Lung (tissue), 12 donors: ENCODE measurements around the gene TSR3. TPM values are rescaled to one million over a fixed set of nuclear protein-coding genes. Genes with fewer than 3 reads are reported as not detected.

ENCODE experiments used
- ATAC-seq: fragments of 200-7000 bp; cut with Tn5 transposase; one replicate; pipeline ENCODE4 v1.9.1; 2020; ENCODE audit warnings: moderate number of reproducible peaks; ENCODE audit not compliant: insufficient read depth, low FRiP score
- DNase-seq, 3 donors: peaks; one replicate each; pipeline ENCODE4 v3.0.0-alpha.2; 2013 to 2017
- H3K27ac ChIP-seq, 2 donors: one replicate each; pipeline ENCODE4 v1.5.1; 2013; ENCODE audit warnings: mild to moderate bottlenecking in 2 of 2, moderate library complexity in 2 of 2, control low read depth in 1 of 2, inconsistent platforms in 1 of 2, low read depth in 1 of 2, low read length in 1 of 2
- H3K27me3 ChIP-seq, 3 donors: one replicate each; pipeline ENCODE4 v1.5.1; 2013; ENCODE audit warnings: low read length in 2 of 3; ENCODE audit not compliant: control insufficient read depth in 3 of 3, insufficient read depth in 3 of 3
- H3K36me3 ChIP-seq, 4 donors: one replicate each; pipeline ENCODE4 v1.5.1; 2013; ENCODE audit warnings: low read length in 4 of 4, mild to moderate bottlenecking in 1 of 4, moderate library complexity in 1 of 4; ENCODE audit not compliant: control insufficient read depth in 4 of 4, insufficient read depth in 4 of 4
- H3K4me1 ChIP-seq, 5 donors: one replicate each; pipeline ENCODE4 v1.5.1; 2013; ENCODE audit warnings: low read length in 5 of 5, mild to moderate bottlenecking in 2 of 5, moderate library complexity in 1 of 5; ENCODE audit not compliant: control insufficient read depth in 5 of 5, insufficient read depth in 5 of 5
- H3K4me3 ChIP-seq: one replicate; pipeline ENCODE4 v1.5.1; 2013; ENCODE audit warnings: mild to moderate bottlenecking, control low read depth, moderate library complexity
- H3K9ac ChIP-seq, 2 donors: one replicate each; pipeline ENCODE4 v1.5.1; 2013; ENCODE audit warnings: low read length in 2 of 2, control low read depth in 1 of 2; ENCODE audit not compliant: insufficient read depth in 1 of 2
- H3K9me3 ChIP-seq, 4 donors: one replicate each; pipeline ENCODE4 v1.5.1; 2013; ENCODE audit warnings: low read length in 3 of 4, mild to moderate bottlenecking in 1 of 4, moderate library complexity in 1 of 4; ENCODE audit not compliant: control insufficient read depth in 4 of 4, insufficient read depth in 3 of 4
- CTCF ChIP-seq: IDR thresholded peaks from 2 replicates; pipeline ENCODE4 v1.5.1; 2012; ENCODE audit warnings: mild to moderate bottlenecking; ENCODE audit errors: control extremely low read depth, extremely low read depth
- WGBS, 2 donors: extraction: QIAGEN DNeasy Blood & Tissue Kit; methylation state at CpG; one replicate each; pipeline ENCODE4 v1.1.7; 2013; 5-methylcytosine and 5-hydroxymethylcytosine counted together
- polyA plus RNA-seq, 2 donors: library from polyadenylated mRNA; stranded (reverse); fragments of 200-250 nt; gene quantifications; one replicate each; pipeline ENCODE4 v1.2.1, GENCODE V29; 2013
- total RNA-seq, 2 donors: library from RNA; depleted of rRNA in 1 of 2; stranded (reverse); fragments of >200 nt in 1 of 2; gene quantifications; one replicate each; pipeline ENCODE4 v1.2.1, GENCODE V29; 2014 to 2021
- donor health status: control.
- donor health status: control.
- donor health status: Bipolar disorder and iron deficiency.
- donor health status: healthy.
- donor health status: DM: yes; HTN: yes; CAD: no.

TSR3 gene
- total and polyA plus RNA-seq, 4 donors: 32.5 to 66.4 (median 56.6) TPM

- 67 to 69% methylated on average over 4 of the region's 4 CpGs for WGBS, 2 donors
- no peak for DNase-seq
- Histone ChIP-seq H3K36me3 (no peaks in the 10 kb centered on the region), H3K27me3 (peaks cover 0 to 4% (median 0%) of the 10 kb centered on the region in 3 donors), H3K27ac (no peak overlapping the region), H3K9me3 (no peaks in the 10 kb centered on the region), H3K9ac (no peak overlapping the region), H3K4me3 (no peak overlapping the region), H3K4me1 (peaks cover 0 to 8% (median 7%) of the 10 kb centered on the region in 5 donors)
- no peak for TF ChIP-seq CTCF
- no peak for ATAC-seq
Measured at GRCh38 chr16:1306334-1306733, 45.3 kb downstream of the TSR3 start.

- H3K27ac ChIP-seq: no peak overlapping the region
- TF ChIP-seq CTCF: no peak
- no peak overlapping the region for H3K9ac ChIP-seq
- ATAC-seq (no peak), DNase-seq (no peak)
- peaks cover 0 to 4% (median under 1%) of the 10 kb centered on the region in 3 donors for H3K27me3 ChIP-seq
- no peak overlapping the region for H3K4me3 ChIP-seq
- H3K4me1 ChIP-seq: peaks cover 0 to 4% (median 3%) of the 10 kb centered on the region in 5 donors
- no peaks in the 10 kb centered on the region for H3K36me3 ChIP-seq
- H3K9me3 ChIP-seq: no peaks in the 10 kb centered on the region
- 73 to 79% methylated on average over 12 of the region's 12 CpGs for WGBS, 2 donors
Measured at GRCh38 chr16:1305823-1306222, 45.9 kb downstream of the TSR3 start.

- Histone ChIP-seq H3K36me3 (no peaks in the 10 kb centered on the region), H3K27ac (no peak overlapping the region), H3K9ac (no peak overlapping the region), H3K4me1 (peaks cover 0 to 7% (median 0%) of the 10 kb centered on the region in 5 donors), H3K4me3 (no peak overlapping the region), H3K27me3 (peaks cover 0 to 16% (median 12%) of the 10 kb centered on the region in 3 donors), H3K9me3 (no peaks in the 10 kb centered on the region)
- no peak for TF ChIP-seq CTCF
- ATAC-seq: no peak
- no peak for DNase-seq
- WGBS, 2 donors: 80 to 85% methylated on average over 12 of the region's 12 CpGs
Measured at GRCh38 chr16:1301562-1301961, 50.1 kb downstream of the TSR3 start.
